Breast epithelium (tissue), 3 donors: ENCODE measurements around the gene HNRNPF.

Source experiments
- POLR2A ChIP-seq: fragments of 450-650 bp; IDR thresholded peaks from one replicate; pipeline ENCODE4 v1.6.1; 2016; ENCODE audit warnings: antibody characterized with exemption, mild to moderate bottlenecking, moderate library complexity
- TF ChIP-seq, protein P1 (sequence below), 3 donors: fragments of 450-650 bp; IDR thresholded peaks; one replicate each; pipeline ENCODE4 v1.5.1; 2016 to 2017; ENCODE audit warnings: antibody characterized with exemption in 3 of 3, mild to moderate bottlenecking in 3 of 3, moderate library complexity in 3 of 3

DNA sequence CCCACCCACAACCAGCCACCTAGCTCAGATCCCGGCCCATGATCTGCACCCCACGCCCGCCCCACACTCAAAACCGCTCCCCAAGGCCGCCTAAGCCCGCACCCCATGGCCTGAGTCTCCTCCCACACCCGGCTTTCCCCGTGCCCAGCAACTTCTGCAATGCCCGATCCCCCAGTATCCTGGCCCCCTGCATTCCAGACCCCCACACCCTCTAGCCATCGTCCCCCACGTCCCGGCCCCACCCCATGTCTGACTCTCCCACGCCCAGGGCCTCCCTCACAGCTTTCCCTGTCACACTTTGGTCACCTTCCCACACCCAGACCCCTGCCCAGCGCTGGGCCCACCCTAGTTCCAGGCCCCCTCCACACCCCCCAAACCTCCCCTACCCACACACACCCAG is 57.7 kb downstream of the HNRNPF start:
- TF ChIP-seq, protein P1, sequence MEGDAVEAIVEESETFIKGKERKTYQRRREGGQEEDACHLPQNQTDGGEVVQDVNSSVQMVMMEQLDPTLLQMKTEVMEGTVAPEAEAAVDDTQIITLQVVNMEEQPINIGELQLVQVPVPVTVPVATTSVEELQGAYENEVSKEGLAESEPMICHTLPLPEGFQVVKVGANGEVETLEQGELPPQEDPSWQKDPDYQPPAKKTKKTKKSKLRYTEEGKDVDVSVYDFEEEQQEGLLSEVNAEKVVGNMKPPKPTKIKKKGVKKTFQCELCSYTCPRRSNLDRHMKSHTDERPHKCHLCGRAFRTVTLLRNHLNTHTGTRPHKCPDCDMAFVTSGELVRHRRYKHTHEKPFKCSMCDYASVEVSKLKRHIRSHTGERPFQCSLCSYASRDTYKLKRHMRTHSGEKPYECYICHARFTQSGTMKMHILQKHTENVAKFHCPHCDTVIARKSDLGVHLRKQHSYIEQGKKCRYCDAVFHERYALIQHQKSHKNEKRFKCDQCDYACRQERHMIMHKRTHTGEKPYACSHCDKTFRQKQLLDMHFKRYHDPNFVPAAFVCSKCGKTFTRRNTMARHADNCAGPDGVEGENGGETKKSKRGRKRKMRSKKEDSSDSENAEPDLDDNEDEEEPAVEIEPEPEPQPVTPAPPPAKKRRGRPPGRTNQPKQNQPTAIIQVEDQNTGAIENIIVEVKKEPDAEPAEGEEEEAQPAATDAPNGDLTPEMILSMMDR (IDR thresholded peaks at IDR 0.05), result no peak
- TF ChIP-seq POLR2A, result no peak
